Measurements from ENCODE around the gene UBQLN2.

DNA sequence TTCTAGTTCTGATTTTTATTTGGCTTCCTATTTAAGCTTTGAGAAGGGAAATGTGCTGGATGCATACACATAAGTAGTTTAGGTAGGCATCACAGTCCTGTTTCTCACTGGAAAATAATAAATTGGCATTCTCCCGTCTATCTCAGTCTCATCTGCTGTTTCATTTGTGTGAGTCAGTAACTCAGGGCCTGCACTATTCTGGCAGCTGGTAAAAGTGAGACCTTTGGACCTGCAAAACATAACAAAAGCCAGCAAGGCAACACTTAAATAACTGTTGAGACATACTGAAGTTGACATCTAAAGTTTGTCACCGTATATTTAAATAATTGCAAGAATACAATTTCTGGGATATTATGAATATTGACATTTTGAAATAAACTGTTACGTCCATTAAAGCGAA is 8.6 kb upstream of the UBQLN2 start:
- TF ChIP-seq, protein P1, sequence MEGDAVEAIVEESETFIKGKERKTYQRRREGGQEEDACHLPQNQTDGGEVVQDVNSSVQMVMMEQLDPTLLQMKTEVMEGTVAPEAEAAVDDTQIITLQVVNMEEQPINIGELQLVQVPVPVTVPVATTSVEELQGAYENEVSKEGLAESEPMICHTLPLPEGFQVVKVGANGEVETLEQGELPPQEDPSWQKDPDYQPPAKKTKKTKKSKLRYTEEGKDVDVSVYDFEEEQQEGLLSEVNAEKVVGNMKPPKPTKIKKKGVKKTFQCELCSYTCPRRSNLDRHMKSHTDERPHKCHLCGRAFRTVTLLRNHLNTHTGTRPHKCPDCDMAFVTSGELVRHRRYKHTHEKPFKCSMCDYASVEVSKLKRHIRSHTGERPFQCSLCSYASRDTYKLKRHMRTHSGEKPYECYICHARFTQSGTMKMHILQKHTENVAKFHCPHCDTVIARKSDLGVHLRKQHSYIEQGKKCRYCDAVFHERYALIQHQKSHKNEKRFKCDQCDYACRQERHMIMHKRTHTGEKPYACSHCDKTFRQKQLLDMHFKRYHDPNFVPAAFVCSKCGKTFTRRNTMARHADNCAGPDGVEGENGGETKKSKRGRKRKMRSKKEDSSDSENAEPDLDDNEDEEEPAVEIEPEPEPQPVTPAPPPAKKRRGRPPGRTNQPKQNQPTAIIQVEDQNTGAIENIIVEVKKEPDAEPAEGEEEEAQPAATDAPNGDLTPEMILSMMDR (IDR thresholded peaks at IDR 0.05), result no peak
- TF ChIP-seq POLR2A (IDR thresholded peaks at IDR 0.05), result no peak
